GM19025 (cell line): ENCODE measurements around the gene IQCM.
"Not testable (repeated sequence)": the region's sequence is repeated elsewhere in the genome, so short reads cannot be mapped to it uniquely, and the experiment has no call there.

ENCODE experiments used
- ATAC-seq: cut with Tn5 transposase; IDR thresholded peaks from one replicate; pipeline ENCODE4 v1.9.1; 2021; ENCODE audit warnings: mild to moderate bottlenecking, low read depth, moderate library complexity; ENCODE audit not compliant: unreplicated experiment

IQCM gene

DNA sequence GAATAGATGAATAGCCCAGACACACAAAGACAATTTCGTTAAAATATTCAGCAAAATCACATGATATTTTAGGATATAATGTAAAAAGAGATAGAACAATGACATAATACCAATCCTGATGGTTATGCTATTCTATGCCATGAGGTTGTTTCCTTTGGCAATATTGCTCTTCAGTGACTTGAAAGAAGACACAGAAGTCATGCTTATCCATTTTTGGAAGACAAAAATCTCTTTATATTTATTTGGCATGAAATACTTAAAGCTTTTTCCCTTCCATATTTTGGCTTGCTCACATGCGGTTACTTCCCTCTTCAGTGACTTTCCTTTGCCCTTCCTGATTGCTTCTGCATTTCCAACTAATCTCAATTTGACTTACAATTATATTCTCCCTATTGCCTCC is 314.8 kb downstream of the IQCM start:
- ATAC-seq: no peak

DNA sequence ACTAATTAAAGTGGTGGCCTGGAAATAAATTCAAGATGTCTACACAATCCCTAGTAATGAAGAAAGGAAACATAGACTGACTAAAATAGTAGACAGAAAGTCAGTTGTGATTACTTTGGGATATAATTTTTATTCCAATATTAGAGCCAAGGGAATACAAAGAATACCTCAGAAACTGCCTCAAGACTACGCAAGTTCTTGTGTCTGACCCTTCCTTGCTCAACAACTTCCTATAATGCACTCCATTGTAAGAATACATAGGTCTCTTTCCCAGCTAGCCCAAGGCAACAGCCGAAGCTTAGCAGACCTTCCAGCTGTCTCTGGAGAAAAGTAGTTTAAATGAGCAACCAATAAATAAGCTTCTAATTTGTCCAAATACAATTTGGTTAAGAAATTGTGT is 315.9 kb downstream of the IQCM start:
- no peak for ATAC-seq

DNA sequence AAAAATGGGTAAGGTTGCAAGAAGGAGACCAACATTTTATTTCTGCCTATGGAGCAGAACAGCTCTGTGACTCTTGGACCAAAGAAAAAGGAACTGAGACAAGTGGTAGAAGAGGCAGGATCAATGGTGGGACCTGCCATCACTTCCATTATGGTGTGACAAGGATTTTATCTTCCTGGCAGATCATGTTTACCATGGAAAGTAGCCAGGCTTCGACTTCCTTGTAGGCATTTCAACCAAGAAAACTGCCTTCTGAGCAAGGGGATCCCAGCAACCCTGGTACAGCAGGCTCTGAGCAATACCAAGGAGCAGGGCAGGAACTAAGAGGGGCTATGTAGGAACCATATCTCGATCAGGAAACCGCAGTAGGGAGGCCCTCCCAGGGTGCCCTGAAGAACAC is 317.4 kb downstream of the IQCM start:
- ATAC-seq: no peak

DNA sequence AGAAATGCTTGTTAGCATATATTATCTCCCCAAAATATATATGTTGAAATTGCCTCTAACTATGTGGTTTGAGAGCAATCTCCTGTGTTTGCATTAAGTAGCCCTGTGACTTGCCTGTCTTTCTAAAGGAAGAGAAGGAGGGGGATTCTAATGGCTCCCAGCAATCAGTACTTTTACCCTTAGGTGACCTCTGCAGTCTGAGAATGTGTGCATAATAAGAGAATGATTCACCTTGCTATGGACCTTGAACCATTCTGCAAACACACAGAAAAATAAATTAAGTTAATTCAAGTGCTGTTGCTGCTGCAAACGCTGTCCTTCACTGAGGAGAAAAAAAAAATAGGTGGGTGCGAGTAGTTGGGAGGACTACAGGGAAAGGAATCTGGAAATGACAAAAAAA is 322.2 kb downstream of the IQCM start:
- ATAC-seq: no peak

DNA sequence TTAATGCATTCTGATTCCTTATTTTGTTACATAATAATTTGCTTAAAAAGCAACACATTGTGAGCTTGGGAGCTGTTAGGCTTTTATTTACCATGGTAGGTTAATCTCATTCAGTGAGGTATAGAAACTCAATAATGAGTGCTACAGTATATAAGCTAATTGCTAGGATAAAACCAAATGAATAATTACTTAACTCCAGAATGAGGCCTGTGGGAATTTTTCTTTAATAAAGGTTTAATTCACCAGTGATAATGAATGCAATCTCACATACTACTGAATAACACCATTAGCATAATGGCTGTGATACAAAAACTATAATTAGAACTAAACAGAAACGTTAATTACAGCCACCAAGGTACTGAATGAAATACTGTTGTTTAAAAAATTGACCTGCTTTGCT is 326.3 kb downstream of the IQCM start:
- ATAC-seq: no peak

DNA sequence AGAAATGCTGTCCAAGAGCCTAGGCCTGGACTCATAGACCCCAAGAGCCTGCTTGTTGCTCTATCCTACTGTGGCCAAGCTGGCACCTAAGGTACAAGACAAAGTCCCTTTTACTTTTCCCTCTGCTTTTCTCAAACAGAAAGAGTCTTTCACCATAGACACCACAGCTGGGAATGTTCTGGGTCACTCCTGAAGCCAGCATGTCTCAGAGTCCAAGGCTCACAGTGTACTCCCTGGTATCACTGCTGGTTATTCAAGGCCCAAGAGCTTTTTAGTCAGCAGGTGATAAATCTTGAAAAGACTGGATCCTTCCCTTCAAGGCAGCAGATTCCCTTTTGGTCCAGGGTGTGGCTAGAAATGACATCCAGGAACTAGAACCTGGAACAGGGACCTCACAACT is 328.8 kb downstream of the IQCM start:
- ATAC-seq: no peak

DNA sequence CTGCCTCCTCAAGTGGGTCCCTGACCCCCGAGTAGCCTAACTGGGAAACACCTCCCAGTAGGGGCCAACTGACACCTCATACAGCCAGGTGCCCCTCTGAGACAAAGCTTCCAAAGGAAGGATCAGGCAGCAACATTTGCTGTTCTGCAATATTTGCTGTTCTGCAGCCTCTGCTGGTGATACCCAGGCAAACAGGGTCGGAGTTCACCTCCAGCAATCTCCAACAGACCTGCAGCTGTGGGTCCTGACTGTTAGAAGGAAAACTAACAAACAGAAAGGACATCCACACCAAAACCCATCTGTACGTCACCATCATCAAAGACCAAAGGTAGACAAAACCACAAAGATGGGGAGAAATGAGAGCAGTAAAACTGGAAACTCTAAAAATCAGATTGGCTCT is 347.0 kb downstream of the IQCM start:
- ATAC-seq: not testable (repeated sequence)

DNA sequence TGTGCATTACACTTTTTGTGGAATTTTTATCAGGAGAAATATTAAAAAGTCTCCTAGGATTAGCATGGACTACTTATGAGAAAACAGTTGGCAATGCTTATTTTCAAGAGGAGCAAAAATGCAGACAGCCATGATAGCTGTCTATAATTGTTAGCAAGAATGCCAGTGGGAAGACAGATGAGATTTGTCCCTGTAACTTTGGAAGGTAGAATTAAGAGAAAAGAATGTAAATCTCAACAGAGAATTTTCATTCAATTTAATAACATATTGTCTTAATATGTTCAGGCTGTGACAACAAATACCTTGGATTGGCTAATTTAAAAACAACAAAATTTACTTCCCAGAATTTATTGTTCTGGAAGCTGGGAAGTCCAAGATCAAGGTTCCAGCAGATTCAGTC is 349.2 kb downstream of the IQCM start:
- ATAC-seq: no peak

DNA sequence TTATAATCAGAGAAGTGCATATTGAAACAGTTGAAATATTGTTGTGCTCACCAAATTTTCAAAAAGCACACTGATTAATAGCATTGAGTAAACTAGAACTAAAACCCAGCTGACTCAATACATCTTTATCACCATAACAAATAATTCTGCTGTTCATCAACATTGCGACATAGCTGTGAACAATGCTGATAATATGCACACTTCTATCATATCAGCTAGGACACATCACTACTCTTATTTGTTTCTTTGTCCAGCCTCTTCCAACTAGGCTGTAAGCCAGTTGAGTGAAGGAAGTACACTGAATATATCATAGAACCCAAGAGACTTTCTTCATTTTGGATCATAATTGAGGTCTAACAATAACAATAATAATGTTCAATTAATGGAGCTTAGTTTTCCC is 349.7 kb downstream of the IQCM start:
- no peak for ATAC-seq

DNA sequence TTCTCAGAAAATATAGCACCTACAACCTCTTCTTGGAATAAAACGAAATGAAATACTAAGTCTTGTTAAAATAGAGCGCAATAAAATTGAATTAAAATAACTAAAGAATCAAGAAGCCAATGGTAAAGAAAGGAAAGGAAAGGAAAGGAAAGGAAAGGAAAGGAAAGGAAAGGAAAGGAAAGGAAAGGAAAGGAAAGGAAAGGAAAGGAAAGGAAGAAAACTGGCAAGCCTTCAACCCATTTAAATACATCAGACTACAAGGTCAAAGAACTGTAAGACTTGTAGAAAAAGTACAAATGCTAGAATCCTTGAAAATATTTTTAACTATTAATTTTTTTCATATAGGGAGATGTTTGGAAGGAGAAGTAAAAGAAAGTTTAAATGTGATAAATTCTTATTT is 372.1 kb downstream of the IQCM start:
- ATAC-seq: no peak

DNA sequence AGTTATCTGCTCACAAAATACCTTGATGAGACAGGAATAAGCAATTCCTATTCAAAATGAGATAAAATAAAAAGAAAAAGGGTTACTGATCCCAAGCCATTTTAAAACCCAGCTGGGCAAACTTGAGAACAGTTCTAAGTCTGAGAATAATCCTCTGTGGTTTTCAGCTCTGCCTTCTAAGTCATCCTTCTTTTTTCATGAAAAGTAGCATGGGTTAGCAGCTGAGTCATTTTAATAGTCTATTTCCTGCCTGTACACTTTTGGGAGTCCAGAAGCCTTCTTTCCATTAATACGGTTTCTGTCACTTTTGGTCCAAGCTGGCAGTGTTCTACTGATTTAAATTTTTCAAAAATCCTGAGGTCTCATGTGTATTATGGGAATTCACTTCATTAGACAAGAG is 374.3 kb downstream of the IQCM start:
- ATAC-seq: no peak

DNA sequence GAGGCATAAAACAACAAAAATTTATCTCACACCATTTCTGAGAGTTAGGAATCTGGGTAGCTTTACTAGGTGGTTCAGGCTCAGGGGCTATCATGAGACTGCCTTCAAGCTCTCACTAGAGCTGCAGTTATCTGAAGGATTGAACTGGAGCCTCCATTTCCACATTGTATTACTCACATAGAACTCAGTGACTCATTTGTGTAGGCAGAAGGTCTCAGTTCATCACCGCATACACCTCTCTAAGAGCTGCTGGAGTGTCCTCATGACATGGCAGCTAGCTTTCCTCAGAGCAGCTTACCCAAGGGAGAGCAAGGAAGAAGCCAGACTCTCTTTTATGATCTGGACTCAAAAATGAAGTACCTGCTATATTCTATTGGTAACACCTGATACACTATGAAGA is 389.2 kb downstream of the IQCM start:
- ATAC-seq: no peak

DNA sequence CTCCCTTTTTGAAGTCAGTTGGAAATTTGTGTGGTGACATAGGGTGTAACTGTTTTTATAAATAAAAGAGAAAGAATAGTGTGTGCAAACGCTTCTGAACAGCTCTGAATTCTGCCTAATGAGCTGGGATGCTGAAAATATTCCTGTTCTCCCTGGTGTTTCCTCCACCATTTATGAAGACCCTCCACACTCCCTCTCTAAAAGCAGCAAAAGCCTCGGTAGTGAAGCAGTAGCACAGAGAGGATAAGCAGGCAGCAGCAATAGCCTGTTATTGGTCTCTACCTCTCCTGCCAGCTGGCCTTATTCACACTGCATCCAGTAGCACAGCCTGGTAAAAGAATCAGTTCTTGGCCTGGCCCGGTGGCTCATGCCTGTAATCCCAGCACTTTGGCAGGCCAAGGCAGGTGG is 406.1 kb downstream of the IQCM start:
- no peak for ATAC-seq

DNA sequence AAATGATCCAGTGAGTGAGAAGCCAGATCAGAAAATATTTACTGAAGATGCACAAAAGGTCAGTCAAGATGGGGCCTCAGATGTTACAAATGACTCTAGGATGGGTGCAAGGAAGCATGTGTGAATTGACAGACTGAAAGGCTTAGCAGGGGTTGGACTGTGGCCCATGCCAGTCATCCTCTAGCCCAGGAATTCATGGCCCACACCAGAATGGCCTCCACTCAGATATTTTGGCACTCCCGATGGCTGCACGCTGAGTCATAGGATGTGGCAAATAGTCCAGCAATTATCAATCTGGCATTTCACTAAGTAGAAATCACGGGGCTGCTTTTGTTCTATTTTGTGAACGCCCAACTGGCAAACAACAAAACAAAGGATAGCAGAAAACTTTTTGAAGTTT is 406.5 kb downstream of the IQCM start:
- ATAC-seq: no peak

DNA sequence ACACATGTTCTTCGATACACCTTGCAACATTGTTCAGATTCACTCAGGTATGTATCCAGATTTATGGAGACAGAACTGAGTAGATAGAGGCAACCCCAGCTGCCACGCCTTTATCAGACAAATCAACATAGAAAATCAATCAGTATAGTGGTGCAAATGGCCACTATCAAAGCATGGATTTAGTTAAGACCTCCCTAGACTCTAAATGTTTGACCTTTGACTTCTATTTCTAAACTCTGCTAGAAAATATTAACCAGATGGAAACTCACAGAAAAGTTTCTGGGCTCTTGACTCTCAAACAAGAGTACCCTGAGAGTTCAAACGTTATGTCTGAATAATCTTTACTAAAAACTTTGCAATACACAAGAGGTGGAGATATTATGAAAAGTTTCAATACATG is 411.5 kb downstream of the IQCM start:
- no peak for ATAC-seq

DNA sequence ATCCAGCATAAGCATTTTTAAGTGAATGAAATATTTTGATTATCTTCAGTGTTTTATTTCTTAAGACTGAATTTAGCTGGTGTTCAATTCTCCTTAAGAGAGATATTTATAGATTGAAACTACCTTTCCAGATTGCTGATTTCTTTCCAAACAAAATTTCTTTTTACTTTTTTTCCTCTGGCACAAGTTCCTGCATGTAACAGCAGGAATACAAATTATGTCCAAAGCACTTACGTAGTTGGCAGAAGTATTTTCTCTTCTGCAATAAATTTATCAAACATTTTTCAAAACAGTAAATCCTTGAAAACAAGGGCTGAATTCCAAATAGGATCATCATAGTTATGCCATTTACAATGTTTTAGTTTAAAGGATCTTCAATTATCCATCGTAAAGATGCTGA is 412.6 kb downstream of the IQCM start:
- ATAC-seq: no peak

DNA sequence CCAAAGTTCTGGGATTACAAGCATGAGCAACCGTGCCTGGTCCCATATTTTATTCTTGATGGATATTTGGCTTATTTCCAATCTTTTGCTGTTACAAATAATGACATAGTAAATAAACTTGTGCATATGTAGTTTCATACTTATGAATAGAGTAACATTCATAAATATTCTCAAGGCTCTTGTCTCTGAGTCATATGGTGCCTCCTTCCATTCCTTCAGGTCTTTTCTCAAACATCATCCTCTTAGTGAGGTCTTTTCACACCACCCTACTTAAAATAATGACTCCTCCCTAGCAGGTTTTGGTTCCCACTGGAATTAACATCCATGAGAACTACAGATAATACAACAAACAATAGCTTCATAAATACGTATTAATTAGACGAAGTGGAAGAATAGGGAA is 416.6 kb downstream of the IQCM start:
- ATAC-seq: no peak

DNA sequence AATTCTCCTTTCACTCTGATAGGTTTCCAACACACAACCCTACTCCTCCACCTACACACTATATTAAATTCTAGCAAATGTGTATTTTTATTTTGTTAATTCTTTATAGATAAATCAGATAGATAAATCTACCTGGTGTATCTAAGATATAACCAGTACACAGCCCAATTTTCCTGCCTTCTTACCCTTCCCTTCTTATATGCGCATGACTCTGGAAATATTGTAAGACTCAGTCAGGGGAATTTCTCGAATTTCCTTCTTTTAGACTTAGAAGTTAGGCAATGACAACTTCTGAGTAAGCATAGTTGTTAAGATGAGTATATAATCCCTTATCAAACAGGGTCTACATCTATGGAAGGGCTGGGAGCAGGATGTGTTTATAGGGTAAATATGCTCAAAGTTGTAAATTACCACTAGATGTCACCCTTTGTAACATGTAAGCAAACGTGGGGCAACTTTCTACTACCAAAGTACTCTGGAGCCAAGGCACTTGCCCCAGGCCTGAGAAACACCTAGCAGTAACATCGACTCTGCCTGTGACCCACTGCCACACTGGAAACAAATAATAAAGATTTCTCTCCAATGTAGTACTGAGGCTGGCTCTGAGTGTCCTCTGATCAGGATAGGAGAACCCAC is 444.7 kb downstream of the IQCM start:
- peak; percentile 56 for ATAC-seq

DNA sequence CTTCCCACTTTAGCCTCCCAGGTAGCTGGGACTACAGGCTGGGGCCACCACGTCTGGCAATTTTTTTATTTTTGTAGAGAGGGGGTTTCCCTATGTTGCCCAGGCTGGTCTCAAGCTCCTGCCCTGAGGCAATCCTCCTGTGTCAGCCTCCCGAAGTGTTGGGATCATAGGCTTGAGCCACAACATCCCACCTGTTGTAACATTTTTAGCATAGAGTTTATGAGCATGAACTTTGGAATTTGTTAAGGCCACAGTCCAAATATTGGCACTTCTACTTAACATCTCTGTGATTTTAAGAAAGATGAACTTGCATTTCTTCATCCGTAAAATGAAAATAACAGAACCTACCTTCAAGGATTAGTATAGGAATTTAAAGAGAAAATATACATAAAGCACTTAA is 445.6 kb downstream of the IQCM start:
- no peak for ATAC-seq

DNA sequence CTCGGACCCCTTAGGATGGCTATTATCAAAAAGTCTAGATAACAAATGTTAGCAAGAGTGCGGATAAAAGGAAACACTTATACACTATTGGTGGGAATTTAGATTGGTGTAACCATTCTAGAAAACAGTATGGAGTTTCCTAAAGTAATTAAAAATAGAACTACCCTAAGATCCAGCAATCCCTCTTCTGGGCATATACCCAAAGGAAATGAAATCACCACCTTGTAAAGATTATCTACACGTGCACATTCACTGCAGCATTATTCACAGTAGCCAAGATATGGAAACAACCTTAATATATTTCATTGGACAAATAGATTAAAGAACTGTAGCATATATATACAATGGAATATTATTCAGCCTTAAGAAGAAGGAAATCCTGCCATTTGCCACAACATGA is 462.4 kb downstream of the IQCM start:
- ATAC-seq: no peak

DNA sequence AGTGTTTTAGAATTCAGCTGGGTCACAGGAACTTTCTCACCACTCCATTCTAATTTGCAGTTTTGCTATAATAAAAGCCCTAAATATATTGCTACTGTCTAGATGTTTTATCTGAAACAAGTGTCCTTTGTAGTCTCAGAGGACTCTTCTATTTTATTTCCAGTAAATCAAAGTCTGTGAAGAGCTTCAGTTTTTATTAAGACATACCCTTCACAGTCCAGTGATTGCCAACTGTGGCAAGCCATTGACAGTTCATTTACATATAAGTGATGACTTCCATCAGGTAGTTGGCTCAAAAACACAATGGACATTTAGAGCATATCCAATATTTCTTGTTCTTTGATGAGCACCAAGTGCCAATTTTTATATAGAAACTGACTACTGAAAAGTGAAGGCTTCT is 466.1 kb downstream of the IQCM start:
- no peak for ATAC-seq

DNA sequence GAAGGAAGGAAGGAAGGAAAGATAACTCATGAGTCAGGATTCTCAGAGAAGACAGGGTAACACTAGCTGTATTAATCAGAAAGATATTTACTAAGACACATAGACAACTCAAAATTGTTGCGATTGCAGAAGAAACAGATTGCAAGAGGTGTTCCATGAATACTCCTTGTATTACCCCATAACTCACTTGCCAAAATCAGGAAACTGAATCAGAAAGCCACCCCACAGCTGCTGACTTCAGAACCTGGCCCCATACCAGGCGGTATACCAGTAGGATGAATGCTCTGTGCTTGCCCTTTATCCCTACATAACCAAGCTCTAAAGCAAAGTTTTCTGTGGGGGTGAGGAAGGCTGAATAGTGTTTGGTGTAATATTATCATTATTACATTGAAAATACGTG is 468.5 kb downstream of the IQCM start:
- ATAC-seq: no peak

DNA sequence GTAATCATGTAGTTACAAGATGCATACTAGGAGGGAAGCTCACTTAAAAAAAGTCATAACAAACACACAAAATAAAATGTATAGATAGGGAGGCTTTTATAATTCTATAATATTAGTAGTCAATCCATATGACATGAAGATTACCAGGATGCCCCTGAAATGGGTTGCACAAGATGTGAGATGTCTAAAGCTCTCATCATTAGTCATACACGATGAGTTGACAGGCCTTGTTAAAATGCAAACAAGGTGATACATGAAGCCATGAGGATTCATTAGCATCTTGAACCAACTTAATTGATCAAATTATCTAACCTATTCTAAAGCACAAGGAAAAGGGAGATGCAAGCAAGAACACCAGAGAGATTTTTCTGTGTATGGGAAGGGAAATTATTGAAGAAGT is 470.2 kb downstream of the IQCM start:
- ATAC-seq: no peak
